GM03348 (cell line): ENCODE data around the gene RHOBTB1.

Source experiments
- DNase-seq: peaks from one replicate; pipeline ENCODE4 v3.0.0; 2012; ENCODE audit warnings: low spot score

The RHOBTB1 gene

GRCh38 chr10:60965696-60966095 is 21.7 kb upstream of the RHOBTB1 start:
- no peak for DNase-seq

DNA sequence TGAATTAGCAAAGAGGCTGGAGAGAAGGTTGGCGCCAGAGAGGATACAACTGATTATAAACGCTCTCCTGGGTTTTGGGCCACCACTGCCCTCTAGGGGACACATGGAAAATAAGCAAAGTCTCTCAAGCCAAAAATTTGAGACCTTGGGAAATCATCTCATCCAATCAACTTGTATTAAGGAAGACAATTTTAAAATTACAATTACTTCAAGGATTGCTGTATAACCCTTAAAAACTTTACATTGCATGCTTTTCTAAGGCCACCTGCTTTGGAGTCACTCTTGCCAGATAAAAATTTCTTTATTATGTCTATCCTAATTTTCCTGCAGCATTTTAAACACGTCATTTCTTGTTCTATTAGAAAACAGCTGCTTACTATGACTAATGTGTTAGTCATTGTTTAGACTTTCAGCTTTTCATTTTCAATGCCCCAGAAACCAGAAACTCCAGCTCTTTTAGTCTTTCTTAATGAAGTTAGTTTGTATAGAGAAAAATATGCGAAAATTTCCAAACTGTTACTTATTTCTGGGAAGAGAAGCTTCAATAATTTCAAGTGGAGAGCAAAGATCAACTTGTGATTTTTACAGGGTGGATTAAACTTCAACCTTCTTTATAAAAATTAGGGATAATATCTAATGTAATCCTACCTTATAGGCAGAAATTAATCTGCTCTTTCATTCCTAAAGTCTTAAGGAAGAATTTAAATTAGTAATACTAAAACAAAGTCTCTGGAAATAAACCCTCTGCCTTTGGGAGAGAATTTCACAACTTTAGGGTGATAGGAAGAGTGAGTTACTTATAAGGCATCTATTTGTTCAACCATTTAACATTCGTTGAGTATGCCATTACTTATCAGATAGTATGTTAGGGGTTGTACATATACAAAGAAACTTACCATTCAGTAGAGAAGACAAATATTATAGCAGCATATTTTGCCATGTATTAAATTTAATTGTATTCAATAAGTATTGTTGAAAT is 20.6 kb upstream of the RHOBTB1 start:
- DNase-seq = peak; percentile 60

GRCh38 chr10:60963441-60964256 is 19.7 kb upstream of the RHOBTB1 start:
- DNase-seq = peak; percentile 47

DNA sequence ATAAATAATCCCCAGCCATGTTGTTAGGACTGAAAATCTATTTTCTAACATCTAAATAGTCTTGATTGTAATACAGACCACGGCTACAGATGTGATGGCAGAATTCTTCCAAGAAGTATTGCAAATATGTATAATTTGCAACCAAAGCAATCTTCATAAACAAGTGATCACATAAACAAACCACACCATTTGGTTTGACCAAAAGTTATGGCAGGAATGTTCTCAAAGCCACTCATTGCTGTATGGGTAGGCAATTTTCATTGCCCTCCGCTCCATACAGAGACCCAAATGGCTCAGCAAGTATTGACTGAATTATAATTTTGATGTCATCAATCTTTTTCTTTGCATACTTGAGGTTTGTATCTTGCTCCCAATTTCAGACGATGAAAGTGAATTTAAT is 19.0 kb upstream of the RHOBTB1 start:
- peak; percentile 24 for DNase-seq

GRCh38 chr10:60960913-60961312 is 16.9 kb upstream of the RHOBTB1 start:
- no peak for DNase-seq

DNA sequence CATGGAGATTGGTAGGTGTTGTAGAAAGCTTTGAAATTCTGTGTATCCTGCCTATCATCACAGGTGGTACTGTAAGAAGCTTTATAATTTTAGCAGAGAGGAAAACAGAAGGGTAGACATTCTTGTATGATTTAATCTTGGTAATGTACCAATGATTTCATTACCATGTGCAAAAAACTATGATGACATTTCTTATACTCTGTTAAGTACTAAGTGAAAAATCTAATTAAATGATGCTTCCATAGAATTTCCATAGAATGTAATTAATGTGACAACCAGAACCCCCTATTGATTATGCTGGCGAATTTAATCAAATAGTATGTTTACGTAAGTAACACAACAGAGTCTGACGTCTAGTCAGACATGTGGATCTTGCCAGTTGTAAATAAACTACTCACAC is 16.0 kb upstream of the RHOBTB1 start:
- DNase-seq = no peak

GRCh38 chr10:60958892-60959601 is 15.1 kb upstream of the RHOBTB1 start:
- DNase-seq = peak; percentile 16

- no peak for DNase-seq
Measured at GRCh38 chr10:60957667-60958221, 13.8 kb upstream of the RHOBTB1 start.

GRCh38 chr10:60955957-60956425 is 12.0 kb upstream of the RHOBTB1 start:
- peak; percentile 27 for DNase-seq

GRCh38 chr10:60955316-60955715 is 11.3 kb upstream of the RHOBTB1 start:
- DNase-seq = no peak

- no peak for DNase-seq
Measured at GRCh38 chr10:60954035-60954434, 10.1 kb upstream of the RHOBTB1 start.

DNA sequence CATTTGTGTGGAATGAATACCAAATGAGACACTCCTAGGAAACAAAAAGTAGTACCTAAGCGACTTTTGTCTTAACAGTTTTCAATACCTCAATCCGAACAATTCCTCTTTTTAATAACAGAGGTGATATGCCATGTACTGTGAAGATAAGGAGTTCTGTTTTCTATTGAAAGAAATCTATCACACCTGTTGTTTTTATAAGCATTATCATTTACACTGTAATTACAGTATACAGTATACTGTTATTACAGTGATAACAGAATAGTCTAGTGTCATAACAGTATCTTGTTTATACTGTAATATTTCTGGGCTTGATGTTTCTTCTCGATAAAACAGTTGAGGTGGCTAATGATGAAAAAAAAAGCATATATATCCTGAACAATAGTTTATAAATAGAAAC is 9.4 kb upstream of the RHOBTB1 start:
- no peak for DNase-seq

- DNase-seq = no peak
Measured at GRCh38 chr10:60952846-60953220, 8.8 kb upstream of the RHOBTB1 start.

DNA sequence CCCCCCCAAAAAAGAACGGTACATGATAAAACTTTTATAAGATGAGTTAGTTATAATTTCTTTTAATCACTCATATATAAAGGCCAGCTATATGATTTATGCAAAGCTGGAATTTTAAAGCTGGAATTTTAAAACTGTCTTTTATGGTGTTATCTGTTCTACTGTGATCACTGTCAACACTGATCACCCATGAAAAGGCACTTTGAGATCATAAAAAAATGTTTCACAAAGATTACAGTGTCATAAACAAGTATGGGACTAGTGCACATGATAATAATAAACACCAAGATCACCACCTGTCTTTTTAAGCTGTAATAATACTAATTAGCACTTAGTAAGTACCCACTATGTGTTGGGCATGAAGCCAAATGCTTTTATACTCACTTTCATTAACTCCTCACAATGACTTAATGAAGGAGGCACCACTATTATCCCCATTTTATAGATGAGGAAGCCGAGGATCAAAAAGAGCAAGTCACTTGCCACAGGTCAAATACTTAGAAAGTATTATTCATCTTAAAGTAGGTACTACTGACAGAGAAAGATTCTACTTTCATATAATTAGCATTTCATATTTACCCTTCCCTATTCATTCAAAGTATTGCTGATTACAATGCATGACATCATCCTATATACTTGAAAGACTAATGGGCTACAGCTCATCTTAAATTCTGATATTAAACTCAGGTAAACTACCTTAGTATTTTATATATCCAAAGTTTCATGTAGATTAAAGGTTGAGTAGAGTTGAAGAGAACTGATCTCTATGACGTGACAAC is 8.3 kb upstream of the RHOBTB1 start:
- no peak for DNase-seq

GRCh38 chr10:60951272-60951724 is 7.3 kb upstream of the RHOBTB1 start:
- no peak for DNase-seq

- no peak for DNase-seq
Measured at GRCh38 chr10:60950300-60950699, 6.3 kb upstream of the RHOBTB1 start.

DNA sequence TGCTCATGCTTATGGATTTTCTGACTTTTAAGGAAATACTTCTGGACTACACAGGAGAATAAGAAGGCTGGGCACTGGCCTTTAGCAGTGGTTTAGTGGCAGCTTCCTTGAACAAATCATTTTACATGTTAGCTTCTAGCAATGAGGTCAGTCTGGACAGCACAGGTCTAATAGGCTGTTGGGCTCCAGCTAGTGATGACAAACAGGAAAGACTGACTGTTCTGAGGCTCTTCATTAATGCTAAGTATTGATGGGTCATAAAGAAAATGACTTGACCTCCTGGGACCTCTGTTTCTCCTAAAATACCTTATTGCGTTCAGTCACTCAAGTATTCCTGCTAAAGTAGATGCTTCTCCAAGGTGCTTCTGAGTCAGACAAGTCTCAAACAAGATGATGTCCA is 4.9 kb upstream of the RHOBTB1 start:
- no peak for DNase-seq

DNA sequence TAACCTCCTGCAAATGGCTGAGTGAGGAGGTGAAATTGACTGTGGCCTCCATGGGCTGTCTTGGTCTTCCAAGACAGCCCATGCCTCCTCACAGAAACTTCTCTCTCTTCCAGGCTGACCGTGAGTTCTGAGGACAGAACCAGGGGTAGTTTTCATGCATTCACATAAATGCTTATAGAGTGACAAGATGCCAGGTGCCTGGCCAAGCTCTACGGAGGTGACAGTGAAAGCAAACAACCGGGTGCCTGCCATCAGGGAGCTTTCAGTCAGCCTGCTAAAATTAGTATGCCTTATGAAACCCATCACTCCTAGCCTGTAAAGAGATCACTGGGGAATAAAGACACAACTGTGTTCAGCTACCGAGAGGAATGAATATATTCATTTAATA is 919 bp upstream of the RHOBTB1 start:
- peak; percentile 11 for DNase-seq

- DNase-seq = peak; percentile 68
Measured at GRCh38 chr10:60943316-60944057, 498 bp downstream of the RHOBTB1 start.

DNA sequence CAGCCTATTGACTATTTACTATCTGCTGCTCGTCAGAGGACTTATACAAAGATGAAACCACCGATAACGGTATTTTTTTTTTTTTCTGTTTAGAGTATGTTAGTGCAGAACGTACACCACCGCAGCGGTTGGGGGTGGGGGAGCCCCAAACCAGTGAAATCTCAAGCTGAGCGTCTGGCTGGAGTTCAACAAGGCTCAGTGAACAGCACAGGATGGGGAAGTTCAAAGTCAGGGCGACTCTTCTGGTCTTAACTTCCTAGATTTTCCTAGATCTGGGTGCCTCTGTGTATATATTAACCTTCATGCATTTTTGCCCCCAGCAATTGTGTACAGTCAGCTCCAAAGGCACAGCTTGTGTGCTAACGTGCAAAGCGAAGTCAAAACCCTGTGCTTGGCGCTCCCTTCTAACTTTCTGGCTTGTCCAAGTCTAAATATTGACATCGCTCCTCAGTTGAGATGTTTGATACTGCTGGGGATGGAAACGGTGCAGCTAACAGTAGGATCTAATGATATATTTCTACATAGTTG is 1.1 kb downstream of the RHOBTB1 start:
- peak; percentile 38 for DNase-seq
